HEK293T (cell line): ENCODE results near the gene ATAD1.

Source experiments
- ELF4 ChIP-seq: fragments of 450-650 bp; IDR thresholded peaks from 2 replicates; pipeline ENCODE4 v1.6.1; 2017; ENCODE audit warnings: antibody characterized with exemption
- FOXA1 ChIP-seq: fragments of 450-650 bp; IDR thresholded peaks from 2 replicates; pipeline ENCODE4 v1.6.1; 2016; ENCODE audit warnings: mild to moderate bottlenecking
- HDGF ChIP-seq: fragments of 450-650 bp; IDR thresholded peaks from 2 replicates; pipeline ENCODE4 v1.6.1; 2017; ENCODE audit warnings: antibody characterized with exemption, borderline replicate concordance
- LEF1 ChIP-seq: fragments of 450-650 bp; IDR thresholded peaks from 2 replicates; pipeline ENCODE4 v1.6.1; 2017; ENCODE audit warnings: mild to moderate bottlenecking, borderline replicate concordance
- NFRKB ChIP-seq: fragments of 450-650 bp; IDR thresholded peaks from 2 replicates; pipeline ENCODE4 v1.6.1; 2016; ENCODE audit warnings: mild to moderate bottlenecking, moderate library complexity
- SP1 ChIP-seq: fragments of 450-650 bp; IDR thresholded peaks from 2 replicates; pipeline ENCODE4 v1.6.1; 2017
- SUZ12 ChIP-seq: fragments of 450-650 bp; IDR thresholded peaks from 2 replicates; pipeline ENCODE4 v1.6.1; 2016; ENCODE audit warnings: mild to moderate bottlenecking
- TARDBP ChIP-seq: fragments of 450-650 bp; IDR thresholded peaks from 2 replicates; pipeline ENCODE4 v1.6.1; 2016

- TF ChIP-seq ELF4 (no peak), HDGF (no peak), SP1 (no peak), SUZ12 (no peak), LEF1 (no peak), FOXA1 (no peak), NFRKB (no peak), TARDBP (no peak)
Observed at GRCh38 chr10:87702260-87702972, 115.6 kb downstream of the ATAD1 start.
